Heart left ventricle (tissue), 13 donors: Measurements from ENCODE around the gene MYO3A.

Experiments
- CTCF ChIP-seq, 12 donors: fragments of 200-600 bp; sonication (generic) in 4 of 12; IDR thresholded peaks; one replicate each; pipeline versions ENCODE4 v1.5.0 to v1.8.0; 2018 to 2022; ENCODE audit warnings: antibody characterized with exemption in 12 of 12, mild to moderate bottlenecking in 5 of 12
- POLR2A ChIP-seq, 2 donors: fragments of 450-650 bp; IDR thresholded peaks; one replicate each; pipeline ENCODE4 v1.6.1; 2017; ENCODE audit warnings: antibody characterized with exemption in 2 of 2, mild to moderate bottlenecking in 2 of 2, moderate library complexity in 2 of 2
- donor health status: ischemic (EF 13 %, LVEDD 7.1; RV severe dilation, severe dysfunction).
- donor health status: DM: no; HTN: yes; CAD: no.
- donor health status: DM: no; HTN: no; CAD: no.
- donor health status: ischemic (EF 25% LVEDD 6.9; RV normal size, moderate dysfunction).
- donor health status: ischemic (EF 25% LVEDD 5.7; RV mildly dilated, moderate dysfunction).
- donor health status: ischemic (EF 35%, LVEDD 5.7; RV mildly dilated, moderate dysfunction).
- donor health status: nonischemic (EF 11% LVEDD 7.7; RV severe dilation, severe dysfunction).
- donor health status: DM: yes; HTN: yes; CAD: no.
- donor health status: PGD.
- donor health status: ischemic (EF 29% LVEDD 5.4; RV normal size, mild dysfunction).
- donor health status: nonischemic (EF 23%, LVEDD 6.1; RV moderate dilation, normal function).

- TF ChIP-seq CTCF (IDR thresholded peaks at IDR 0.05) = no peak
- no peak for TF ChIP-seq POLR2A (IDR thresholded peaks at IDR 0.05)
These were observed 34.7 kb upstream of the MYO3A start for GRCh38 chr10:25899304-25899703.
